HG03354 (cell line): ENCODE results near the gene MST1.

ENCODE experiments used
- ATAC-seq: cut with Tn5 transposase; IDR thresholded peaks from one replicate; pipeline ENCODE4 v1.9.1; 2021; ENCODE audit warnings: mild to moderate bottlenecking; ENCODE audit not compliant: unreplicated experiment, poor library complexity, severe bottlenecking

MST1 gene

DNA sequence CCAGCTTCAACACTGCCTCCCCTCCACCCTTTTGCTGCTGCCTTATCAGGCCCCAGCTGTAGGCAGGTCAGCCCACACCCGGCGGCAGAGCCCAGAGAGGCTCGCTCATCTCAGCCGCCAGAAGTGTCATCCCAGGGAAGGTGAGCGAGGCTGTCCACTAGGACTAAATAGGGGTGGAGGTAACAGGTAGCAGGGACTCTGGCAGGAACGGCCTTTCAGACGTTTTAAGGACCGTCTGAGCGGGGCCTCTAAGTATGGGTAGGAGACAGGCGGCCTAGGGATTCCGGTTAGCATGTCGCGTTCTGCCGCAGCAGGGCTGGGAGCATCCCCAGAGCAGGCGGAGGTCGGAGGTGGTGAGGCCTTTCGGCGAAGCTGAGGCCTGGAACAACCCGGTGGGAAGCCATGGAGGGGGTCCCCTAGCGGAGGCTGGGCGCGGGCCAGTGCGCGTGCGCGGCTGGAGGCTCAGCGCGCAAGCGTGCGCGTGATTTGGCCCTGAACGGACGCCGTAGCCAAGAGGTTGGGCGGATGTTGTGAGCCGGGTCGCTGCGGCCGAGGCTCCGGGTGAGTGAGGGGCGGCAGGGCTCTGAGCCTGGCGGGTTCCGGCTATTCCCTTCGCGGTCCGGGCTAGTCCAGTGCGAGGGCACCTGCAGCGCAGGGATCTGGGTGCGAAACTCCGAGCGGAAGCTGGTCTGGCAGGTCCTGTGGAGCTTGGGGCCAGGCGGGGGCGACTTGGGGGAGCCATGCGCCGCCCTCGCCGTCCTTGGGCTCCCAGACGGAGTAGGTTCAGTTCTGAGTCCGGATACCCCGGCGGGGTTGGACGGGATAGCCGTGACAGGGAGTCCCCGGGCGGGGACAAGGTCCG is at the start of gene MST1, which contains the start of gene RNF123:
MST1 (minus strand) TSS at position 429 of the 862 bp plus-strand sequence. CDS start 783 bp downstream, outside the sequence.
RNF123 (plus strand) TSS at position 512 of the 862 bp plus-strand sequence. CDS start 1,609 bp downstream, outside the sequence.
- peak; percentile 64 for ATAC-seq

DNA sequence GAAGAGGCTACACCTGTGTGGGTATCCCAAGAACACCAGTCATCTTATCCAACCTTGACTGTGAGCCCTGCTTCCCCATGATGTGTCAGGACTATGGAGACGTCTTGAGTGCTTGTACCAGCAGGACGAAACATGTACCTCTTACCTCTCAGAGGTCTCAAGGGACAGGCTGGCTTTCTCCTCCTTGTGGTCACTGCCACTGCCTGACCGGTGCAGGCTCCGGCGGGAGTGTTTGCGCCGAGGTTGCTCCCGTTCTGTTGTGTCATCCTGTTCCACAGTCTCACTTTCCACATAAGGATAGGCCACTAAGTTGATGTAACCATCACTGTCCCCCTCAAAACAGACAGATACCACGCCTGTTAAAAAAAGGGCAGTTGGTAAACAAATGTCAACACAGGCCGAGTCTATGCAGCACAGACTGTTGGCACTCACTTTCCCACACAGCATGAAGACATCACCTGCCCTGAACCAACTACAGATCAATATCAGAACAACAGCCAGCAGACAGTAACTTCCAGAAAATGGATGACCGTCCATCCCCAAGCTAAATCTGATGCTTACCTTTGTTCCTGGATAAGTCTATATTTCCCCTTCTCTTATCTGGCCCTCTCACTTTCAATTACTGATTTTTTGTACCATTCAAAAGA is 48.9 kb upstream of the MST1 start:
- no peak for ATAC-seq

DNA sequence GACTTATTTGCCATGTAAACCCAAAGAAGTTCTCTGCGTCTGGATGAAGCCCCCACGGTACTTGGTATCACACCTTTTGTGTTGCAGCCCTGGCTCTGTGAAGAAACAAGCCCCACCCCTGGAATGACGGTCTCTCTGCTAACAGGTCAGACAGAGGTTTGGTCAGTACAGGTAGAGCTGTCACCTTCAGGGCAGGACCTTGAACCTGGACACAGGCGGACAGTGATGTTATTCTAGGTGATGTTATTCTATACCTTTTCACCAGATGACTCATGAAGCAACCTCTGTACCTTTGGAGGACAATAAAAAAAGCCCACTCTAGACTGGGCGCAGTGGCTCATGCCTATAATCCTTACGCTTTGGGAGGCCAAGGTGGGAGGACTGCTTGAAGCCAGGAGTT is 45.5 kb upstream of the MST1 start:
- no peak for ATAC-seq

DNA sequence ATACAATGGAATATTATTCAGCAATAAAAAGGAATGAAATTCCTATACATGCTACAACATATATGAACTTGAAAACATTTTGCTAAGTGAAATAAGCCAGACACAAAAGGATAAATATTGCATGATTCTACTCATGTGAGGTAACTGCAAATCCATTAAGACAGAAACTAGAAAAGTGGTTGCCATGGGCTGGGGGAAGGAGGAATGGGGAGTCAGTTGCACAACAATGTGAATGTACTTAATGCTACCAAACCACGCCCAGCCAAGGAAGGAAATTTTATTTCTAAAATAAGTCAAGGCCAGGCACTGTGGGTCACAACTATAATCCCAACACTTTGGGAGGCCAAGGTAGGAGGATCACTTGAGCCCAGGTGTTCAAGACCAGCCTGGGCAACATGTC is 44.3 kb upstream of the MST1 start:
- no peak for ATAC-seq

DNA sequence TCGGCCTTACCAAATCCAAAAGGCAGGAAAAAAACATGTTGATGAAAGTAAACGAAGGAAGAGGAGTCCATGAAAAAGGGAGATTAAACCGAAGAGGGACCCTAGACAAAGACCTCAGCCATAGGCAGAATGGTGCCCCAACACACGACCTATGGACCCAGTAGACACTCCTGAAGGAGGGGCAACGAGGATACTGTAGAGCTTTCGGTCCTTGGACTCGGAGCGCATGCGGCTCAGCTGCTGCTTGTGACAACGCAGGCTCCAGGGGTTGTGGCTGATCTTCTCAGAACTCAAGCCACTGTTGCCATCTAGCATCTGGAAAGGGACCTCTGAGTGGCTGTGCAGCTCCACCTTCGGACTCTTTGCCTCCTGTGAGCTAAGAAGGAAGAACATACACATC is 43.3 kb upstream of the MST1 start:
- ATAC-seq: no peak

DNA sequence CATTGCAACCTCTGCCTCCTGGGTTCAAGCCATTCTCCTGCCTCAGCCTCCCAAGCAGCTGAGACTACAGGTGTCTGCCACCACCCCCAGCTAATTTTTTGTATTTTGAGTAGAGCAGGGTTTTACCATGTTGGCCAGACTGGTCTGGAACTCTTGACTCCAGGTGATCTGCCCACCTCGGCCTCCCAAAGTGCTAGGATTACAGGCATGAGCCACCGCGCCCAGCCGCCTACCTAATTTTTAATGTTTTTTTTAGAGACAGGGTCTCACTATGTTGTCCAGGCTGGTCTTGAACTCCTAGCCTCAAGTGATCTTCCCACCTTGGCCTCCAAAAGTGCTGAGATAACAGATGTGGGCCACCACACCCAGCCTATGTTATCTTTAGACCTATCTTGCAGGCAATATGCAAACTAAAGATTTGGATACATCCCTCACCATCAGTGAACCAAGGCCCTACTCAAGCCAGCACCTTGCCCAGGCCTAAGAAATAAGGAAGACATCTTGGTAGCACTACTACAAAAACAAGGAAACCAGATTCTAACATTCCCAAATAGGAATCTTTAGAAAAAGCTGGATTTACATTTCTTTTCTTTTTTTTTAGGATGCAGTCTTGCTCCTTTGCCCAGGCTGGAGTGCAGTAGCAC is 40.8 kb upstream of the MST1 start:
- no peak for ATAC-seq

DNA sequence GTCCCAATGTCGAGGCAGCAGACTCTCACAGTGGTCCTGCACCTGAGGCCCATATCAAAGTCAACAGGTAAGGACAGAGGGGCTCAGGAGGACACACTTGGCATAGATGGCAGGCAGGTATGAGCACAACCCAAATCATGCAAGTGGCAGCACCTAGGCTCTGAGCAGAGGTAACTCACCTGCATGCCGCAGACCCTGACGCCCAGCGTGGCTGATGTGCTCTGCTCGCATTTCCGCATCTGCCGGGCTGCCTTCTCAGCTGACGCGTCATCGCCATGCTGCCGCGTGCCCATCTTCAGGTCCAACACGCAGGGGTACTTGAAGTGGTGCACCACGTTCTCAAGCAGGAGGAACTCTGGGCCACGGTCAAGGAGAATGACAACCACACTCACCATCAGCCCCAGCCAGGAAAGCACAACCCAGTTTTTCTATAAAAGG is 38.7 kb upstream of the MST1 start:
- no peak for ATAC-seq

DNA sequence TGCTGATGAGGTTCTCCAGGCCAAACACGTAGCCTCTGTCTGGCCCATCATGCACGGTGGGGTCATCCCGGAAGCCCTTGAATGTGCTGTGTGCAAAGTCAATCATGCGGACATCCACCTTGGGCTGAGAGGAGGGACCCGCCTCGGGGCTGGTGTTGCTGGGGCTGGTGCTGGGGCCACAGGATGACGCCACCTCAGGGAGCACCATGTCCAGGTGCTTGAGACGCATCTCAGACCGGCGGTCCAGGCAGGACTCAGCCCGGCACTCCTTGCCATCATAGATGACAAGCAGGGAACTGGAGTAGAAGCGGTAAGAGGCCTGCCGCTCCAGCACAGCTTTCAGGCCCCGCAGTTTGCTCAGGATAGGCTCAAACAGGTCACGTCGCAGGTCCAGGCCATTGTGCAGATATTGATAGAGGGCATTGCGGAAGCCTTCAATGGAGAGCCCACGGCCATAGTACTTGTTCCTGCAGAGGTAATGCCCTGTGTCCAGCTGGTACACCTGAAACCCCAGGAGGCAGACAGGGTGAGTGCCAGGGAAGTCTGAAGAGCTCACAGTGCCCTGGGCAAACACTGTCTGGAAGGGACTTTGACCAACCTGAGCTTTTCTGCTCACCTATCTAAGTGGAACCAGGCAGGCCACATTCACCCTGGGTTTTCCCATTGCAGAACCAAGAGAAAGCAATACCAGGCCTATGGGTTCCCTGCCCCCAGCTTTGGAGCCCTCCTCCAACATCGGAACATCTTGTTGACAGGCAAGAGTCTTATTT is 38.1 kb upstream of the MST1 start:
- ATAC-seq: no peak

DNA sequence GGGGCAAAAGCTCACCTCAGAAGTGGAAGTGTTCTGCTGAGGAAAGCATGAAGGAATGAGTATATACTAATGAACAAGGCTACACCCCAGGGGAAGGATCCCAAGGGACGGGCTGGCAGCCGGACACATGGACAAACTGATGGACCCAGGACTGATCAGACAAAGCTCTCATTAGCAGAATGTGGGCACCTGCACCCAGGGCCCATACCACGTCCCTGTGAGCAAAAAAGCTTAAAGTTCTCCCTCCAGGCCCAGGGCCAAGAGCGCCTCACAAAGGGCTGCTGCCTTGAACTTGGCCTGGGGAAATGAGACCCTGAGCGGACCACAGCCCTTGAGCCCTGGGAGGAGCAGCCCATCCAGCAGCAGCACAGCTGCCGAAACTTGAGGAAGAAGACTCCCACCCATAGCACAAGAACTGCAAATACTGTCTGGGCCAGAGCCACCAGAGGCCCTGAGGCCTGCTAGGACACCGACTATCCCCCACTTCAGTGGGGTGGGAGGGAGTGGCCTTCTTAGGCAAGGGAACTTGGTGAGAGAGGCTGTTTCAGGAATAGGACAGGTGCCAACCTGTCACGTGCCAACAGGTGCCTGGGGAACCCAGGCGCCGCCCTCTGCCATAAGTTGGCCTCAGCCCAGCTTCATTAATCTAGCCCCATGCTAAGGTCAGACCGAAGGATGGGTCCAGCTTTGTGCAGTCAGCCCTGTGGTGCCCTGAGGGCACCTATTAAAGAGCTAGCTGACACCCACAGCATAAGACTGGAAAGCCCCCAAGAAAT is 36.8 kb upstream of the MST1 start:
- no peak for ATAC-seq

DNA sequence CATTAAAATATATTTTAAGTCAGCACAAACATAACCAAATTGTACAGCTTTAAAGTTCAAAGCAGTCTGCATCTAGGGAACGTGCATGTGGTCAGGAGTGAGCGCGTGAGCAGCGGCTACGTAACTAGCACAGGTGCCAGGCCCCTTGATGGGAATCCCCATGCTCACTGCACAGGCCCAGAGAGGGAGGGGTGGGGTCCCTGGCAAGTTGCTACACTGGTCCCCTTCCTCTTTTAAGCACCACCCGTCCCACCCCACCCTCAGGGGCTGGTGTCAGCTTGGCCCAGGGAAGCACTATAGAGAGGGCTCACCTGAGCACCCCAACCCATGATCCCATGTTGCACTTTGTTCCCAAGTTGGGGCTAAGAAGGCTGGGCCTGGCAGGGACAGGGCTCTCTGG is 35.3 kb upstream of the MST1 start:
- ATAC-seq: no peak

DNA sequence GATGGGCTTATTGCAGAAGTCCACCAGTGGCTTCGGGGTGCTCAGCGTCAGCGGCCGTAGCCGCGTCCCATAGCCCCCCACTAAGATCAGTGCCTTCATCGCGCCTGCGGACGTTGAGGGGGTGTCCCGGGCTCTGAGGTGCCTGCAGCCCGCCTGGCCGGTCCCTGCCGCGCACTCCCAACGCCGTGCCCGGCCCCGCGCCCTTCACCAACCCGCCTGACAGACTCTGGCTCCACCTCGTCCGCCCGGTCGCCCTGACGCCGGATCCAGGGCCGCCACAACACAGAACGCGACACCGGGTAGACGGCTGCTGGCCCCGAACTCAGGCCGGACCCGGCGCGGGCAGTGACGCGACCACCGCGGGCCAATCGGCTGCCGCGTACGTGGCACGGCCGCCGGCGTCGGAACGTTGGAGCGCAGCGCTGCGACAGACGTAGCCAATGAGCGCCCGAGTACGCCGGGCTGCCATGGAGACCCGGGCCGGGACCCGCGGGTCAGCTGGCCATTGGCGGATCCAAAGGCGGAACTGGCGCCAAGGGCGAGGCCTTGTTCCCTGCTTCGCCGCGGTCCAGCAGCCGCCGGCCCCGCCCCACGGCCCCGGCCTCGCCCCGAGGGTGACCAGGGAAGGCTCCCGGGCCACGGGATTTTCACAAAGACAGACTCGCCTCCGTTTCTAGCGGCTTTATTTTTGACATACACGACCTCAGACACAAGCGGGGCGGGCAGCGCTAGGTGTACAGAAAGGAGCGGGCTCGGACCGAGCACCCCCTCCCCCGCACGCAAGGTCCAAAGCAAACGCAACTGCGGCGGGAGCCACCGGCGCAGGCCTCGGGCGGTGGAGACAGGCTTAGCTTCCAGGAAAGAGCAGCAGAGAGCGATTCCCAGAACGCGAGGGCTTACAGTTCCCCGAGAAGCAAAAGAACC is 34.6 kb upstream of the MST1 start, which contains the start of gene GMPPB:
GMPPB (minus strand) TSS at position 324 of the 924 bp plus-strand sequence; CDS start at position 99, 225 bp downstream.
- ATAC-seq: peak; percentile 72

DNA sequence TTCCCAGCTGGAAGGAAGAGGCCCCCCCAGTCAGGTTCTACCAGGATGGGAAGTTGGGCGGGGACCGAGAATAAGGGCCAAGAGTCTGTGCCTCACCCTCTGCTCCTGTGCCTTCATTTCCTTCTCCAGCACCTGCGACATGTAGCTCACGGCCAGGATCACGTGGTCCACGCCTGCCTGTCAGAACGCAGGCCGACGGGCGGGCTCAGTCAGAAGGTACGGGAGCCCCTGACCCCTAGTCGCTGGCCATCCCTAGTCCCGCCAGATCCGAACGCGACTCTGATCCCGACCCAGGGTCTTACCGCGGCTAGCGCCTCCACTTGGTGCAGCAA is 34.0 kb upstream of the MST1 start:
- peak; percentile 19 for ATAC-seq

DNA sequence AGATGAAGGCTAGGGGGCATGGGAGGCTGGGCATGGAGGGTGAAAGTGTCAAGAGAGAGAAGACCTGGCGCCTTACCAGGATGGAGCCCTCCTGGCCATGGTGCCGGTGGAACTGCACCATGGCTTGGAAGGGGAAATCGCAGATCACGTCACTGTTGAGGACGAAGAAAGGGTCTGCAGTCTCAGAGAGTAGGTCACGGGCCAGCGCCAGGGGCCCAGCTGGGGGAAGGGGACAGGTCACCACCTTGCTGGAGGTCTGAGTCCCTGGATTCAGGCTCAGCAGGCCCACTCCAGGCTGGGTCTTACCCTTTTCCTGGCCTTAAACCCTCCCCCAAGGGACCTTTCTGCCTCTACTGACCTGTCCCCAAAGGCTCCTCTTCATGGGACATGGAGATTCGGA is 33.6 kb upstream of the MST1 start:
- ATAC-seq: no peak

DNA sequence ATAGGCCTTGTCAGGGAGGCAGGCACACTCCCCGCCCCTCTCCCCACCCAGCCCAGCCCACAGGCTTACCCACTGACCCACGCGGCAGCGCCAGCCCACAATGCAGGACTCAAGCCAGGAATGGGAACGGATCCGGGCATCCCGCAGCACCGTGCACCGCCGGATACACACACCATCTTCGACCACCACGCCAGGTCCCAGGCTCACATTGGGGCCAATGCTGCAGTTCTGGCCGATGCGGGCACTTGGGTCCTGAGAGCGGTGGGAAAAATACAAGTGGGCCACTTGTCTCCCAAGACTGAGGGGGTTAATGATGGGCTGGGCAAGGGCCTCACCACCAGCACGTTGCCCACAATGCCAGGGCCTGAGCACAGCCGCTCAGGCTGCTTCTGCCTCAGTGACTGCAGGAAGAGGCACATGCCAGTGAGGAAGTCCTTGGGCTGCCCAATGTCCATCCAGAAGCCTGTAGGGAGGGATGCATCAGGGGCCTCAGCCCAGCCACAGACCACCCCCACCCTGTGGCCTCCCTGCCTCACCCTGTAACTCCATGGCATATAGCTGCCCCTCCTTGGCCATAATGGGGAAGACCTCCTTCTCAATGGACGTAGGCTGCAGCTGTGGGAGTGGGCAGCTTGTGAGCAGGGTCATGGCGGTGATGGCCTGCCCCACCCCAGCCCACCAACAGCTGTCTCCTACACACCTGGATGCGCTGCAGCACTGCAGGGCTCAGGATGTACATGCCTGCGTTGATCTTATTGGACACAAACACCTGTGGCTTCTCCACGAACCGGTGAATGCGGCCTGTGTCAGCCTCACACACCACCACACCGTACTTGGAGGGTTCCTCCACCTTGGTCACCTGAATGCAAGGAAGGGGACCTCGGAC is 32.9 kb upstream of the MST1 start:
- ATAC-seq: no peak

DNA sequence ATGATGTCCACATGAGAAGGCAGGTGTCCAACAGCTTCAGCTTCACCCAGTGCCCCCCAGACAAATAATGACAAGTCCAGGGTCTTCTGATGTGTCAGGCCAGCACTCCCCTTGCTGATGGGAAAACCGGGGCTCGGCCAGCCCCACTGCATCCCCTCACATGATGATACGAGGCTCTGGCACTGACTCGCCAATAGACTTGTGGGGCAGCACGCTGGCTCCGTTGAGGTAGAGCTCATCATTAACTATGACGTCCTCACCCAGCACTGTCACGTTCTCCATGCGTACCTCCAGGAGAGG is 32.3 kb upstream of the MST1 start:
- no peak for ATAC-seq

DNA sequence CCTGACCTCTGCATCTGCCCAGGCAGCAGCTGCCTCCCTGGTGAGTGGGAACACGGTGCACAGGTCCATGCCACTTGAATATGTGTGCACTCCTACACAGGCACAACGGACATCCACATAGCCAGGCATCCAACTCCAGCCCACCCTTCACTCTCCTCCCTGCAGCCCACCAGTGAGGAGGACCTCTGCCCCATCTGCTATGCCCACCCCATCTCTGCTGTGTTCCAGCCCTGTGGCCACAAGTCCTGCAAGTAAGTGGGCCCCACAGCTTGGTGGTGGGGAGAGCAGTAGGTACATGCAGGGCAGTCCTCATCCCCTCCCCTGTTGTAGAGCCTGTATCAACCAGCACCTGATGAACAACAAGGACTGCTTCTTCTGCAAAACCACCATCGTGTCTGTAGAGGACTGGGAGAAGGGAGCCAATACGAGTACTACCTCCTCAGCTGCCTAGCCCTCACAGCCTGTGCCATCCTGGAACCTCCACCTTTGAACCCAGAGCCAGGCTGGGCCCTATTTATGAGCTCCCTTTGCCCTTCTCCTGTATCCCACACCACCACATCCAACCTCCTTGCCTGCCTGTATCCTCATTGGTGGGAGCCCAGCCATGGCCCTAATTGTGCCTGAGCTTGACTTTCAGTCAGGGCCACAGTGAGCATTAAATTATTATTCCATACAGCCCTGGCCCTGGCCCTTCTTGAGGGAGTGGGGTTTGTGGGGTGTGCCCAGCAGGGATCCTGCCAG is 31.8 kb upstream of the MST1 start:
- no peak for ATAC-seq
